Pons (tissue), 1 donor: ENCODE data around the gene TSPAN4.

Source experiments
- DNase-seq: peaks from one replicate; pipeline ENCODE4 v3.0.0-alpha.2; 2016; ENCODE audit warnings: low spot score

The TSPAN4 gene

GRCh38 chr11:911031-911889, 68.6 kb downstream of the TSPAN4 start:
- no peak for DNase-seq

GRCh38 chr11:911890-912219, 69.2 kb downstream of the TSPAN4 start:
- no peak for DNase-seq

- DNase-seq = no peak
Observed at GRCh38 chr11:912266-912665, 69.6 kb downstream of the TSPAN4 start.

- no peak for DNase-seq
Observed at GRCh38 chr11:913043-913442, 70.4 kb downstream of the TSPAN4 start.

- DNase-seq = no peak
Observed at GRCh38 chr11:914204-914603, 71.6 kb downstream of the TSPAN4 start.

- DNase-seq = peak; percentile 31
Observed at GRCh38 chr11:914747-915501, 72.3 kb downstream of the TSPAN4 start.
